HG02571 (cell line): ENCODE results near the gene RHBDF2.

ENCODE experiments used
- ATAC-seq: cut with Tn5 transposase; IDR thresholded peaks from one replicate; pipeline ENCODE4 v1.9.1; 2021; ENCODE audit warnings: mild to moderate bottlenecking, moderate library complexity; ENCODE audit not compliant: unreplicated experiment

The RHBDF2 gene

DNA sequence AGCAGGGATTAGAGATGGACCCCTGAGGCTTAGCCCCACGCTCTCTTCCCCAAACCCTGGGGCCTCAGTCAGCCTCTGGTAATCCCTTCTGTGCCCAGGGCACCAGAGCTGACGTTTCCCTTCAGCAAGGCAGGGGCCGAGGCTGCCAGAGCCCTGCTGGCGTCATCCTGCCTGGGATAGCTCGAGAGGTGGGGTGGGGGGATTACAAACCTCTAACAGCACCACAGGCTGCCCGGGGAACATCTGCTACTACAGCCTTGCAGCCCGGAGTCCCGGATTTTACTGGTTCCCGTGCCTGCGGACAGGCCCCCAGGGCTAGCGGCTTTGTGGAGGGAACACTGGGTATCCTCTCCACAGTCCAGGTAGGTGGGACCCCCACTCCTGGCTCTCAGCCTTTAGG, 33.9 kb downstream of the RHBDF2 start, which contains the start of gene AANAT:
TSS of gene AANAT (plus strand) at position 238 of the 400 bp plus-strand sequence. CDS start 1,144 bp downstream, outside the sequence.
- no peak for ATAC-seq

DNA sequence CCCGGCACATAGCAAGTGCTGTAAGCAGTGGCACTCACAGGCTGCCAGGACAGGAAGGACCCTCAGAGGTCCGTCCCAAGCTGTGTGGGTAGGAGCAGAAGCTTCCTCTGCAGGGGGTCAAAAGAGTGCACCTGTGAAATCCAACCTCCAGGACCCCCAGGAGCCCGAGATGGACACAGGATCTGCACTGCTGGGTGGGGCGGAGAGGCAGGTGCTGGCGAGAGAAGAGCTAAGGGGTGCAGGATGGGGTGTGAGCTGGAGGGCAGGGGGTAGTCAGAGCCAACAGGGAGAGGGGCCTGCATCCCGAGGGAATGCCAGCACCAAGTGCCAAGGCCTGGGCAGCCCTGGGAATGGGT, 34.5 kb downstream of the RHBDF2 start:
- ATAC-seq: no peak

DNA sequence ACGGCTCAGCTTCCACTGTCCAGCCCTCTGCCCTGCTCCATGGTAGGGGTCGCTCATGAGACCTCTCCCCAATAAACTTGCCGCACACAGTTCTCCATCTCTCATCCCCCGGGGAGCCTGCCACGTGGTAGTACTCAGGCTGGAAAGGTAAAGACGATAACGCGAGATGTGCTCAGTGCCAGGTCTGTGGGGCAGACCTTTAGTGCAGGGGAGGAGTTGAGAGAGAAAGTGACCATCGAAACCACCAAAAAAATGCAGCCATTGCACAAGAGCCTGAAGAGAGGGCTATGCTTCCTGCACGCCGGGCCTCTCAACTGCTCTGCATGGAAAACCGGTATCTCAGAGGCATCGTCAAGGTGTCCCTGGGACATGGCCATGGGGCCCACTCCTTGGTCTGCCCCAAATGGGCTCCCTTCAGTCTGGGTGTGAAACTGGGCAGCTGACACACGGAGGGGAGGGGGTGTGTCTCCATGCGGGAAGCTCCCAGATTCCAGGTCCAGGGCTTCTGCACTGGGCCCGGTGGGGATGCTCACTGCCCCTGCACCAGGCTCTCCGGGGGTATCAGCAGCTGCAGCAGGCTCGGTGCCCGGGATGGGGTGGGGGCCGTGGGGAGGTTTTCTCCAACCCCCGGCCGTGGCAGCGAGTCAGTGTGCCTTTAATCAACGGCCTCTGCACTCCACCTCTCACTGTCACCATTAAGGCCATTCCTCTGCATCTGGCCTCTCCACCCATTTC, 38.5 kb downstream of the RHBDF2 start:
- ATAC-seq: no peak

DNA sequence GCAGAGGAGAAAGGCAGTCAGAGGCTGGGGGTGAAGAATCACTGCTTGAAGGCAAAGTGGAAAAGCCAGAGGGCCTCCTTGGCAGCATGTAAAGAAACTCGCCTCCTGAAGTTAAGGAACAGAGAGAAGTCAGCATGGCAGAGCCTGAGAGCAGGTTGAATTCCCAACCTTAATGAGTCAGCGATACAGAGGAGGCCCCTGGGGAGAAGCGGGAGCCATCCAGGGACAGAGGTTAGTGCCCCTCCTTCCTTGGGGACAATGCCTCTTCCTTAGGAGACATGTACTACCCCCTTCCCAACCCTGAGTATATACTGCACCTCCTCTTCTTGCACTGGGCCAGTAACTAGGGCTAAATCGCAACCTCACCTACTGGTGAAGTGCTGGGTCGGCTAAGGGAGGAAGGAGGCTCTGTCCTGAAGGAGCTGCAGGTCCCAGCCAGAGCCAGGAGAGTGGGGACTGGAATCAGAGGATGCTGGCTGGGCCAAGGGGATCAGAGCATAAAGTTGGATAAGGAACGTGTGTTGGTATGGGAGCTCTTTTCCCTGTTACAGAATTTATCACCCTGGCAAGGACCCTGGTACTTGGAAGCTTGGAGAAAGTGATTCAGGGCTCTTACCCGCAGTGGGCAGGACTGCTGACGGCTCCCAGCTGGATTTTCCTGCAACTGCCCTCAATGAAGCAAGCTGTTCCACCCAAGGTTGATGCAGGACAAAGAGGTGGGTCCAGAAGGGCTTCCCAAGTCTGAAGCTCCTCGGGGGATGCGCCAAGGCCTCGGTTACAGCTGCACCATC, 39.3 kb downstream of the RHBDF2 start:
- no peak for ATAC-seq

DNA sequence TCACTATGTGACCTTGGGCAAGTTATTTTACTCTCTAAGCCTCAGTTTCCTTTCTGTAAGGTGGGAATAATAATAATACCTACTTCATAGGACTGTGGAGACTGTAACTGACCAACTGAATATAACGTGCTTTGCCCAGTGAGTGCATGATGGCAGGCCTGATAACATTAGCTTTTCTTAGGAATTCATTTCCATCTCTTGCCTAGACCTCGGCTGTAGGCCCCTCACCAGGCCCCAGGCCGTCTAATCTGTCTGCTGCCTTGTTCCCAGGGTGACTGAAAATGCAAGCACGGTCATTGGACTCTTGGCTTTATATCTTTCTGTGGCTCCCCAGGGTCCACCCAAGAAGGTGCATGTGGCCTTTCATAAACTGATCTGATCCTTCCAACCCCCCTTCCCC, 41.5 kb downstream of the RHBDF2 start:
- ATAC-seq: no peak

DNA sequence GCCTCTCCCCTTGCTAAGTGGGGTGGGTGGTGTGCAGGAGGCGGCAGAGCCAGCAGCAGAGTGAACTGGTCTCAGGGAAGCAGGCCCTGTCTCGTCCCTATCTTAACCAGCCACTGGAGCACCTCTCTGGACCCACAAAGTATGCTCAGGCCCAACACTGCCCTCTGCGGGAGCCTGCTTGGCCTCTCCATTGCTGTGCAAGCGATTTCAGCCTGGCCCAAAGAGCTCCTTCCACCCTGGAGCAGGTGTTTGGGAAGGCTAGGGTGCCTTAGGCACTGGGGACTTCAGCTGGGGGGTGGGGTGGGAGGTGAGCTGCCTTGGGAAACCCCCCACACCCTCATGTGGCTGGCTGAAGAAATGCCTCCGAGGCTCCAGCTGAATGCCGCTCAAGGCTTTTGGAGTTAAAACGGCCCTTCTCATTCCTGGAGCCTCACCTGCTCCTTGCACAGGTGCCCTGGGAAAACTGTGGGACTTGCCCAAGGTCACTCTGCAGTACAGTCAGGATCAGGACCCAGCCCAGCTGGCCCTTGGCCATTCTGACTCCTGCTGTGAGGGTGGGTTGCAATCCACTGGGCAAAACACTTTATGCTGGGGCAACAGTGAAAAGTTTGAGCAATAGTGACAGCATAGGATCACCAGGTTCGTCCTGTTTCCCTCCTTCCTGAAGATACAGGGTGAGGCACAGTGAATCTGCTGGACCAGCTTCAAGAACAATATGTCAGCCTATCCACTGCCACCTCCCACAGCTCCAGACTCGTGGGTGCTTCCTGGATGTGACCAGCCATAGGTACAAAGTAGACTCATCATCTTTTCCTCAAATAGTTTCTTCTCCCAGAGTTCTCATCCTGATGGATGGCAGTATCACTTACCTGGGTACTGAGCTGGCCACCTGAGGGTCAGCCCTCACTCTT, 42.4 kb downstream of the RHBDF2 start:
- ATAC-seq: no peak

DNA sequence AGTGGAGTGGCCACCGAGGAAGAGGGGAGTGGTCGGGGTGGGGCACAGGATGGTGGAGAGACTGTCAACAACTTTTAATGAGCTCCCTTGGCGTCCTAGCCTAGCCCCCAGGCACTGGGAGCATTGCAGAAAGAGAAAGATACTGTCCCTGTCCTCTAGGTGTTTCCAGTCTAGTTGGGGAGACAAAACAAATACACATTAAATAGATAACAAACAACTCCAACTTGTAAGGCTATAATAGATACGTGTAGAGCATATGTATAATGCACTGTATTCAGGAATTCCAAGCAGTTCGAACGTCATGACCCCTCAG, 47.8 kb downstream of the RHBDF2 start:
- no peak for ATAC-seq

DNA sequence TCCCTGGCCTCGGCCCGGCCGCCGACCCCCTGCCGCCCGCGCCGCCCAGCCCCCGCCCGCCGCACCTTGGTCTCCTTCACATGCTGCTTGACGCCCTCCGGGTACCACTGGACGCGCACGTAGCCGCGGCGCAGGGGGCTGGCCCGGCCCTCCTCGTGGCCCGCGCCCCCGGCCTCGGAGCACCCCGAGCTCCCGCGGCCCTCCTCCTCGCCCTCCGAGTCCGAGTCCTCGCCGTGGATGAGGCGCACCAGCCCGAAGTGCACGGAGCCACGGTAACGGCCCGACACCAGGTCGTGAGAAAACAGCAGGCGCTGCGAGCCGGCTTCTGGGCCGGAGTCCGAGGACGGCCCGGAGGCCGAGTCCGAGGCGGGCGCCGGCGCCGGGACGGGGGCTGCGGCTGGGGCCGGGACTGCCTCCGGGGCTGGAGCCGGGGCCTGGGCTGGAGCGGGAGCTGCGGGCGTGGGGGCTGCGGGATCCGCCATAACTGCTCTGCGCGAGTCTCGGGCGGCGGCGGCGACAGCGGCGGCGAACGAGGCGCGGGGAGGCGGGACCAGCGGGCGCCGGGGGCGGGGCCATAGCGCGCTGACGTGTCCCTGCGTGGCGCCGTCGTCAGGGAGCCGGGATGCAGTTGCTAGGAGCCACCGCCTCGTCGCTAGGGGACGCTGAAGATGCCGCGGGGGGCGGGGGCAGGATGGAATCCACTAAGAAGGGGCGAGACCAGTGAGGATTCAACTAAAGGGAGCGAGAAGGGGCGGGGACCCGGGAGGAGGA, 48.4 kb downstream of the RHBDF2 start, which contains the start of gene UBE2O:
TSS of gene UBE2O (minus strand) at position 493 of the 771 bp plus-strand sequence. CDS start at position 482, 11 bp downstream.
- ATAC-seq: peak; percentile 90

DNA sequence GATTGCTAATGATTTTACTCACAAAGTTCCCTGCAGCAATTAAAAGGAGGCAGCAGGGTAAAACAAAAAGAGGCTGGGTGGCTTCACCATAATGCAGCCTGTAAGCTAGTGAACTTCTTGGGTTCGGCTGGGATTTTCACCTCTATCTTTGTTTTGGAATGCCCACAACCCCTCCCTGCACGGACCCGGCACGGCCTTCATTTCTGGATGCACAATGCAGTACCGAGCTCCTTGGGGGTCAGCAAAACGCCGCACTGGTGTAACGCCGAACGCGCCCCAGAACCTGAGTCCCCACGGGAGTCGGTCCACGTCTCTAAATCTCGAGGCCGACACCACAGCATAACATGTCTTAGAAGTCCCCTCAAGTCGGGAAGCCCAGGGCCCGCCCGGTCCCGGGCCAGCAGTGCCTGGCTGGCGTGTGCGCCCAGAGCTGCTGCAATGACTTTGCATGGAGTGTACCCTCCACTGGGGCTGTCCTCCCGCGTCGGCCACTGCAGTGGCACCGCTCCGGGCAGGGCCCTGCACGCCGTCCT, 49.0 kb downstream of the RHBDF2 start:
- no peak for ATAC-seq

DNA sequence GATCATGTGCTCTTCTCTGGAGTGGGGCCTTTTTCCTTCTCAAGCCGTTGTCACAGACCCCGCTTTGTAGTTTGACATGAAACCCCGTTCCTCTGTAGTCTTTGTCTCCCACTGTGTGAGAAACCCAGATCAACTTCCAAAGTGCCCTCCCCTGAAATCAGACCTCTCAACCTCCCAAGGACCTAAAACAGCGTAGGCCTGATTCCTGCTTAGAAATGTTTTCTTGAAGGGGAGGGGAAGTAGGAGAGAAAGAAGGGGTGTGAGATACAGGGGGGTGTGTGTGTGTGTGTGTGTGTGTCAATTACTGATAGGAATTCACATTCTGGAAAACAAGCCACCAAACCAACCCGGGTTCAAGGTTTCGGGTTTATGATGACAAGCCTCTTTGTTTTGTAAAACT, 49.7 kb downstream of the RHBDF2 start:
- ATAC-seq: no peak

DNA sequence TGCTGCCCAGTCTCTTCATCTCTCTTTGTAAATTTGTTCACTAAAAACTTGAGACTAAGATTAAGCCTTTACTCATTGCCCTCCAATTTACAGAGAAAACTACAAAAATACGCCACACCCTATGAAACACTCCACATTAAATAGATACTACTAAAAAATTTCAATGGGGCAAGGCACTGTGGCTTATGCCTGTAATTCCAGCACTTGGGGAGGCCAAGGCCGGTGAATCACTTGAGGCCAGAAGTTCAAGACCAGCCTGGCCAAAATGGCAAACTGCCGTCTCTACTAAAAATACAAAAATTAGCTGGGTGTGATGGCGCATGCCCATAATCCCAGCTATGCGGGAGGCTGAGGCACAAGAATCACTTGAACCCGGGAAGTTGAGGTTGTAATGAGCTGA, 52.1 kb downstream of the RHBDF2 start:
- ATAC-seq: no peak

DNA sequence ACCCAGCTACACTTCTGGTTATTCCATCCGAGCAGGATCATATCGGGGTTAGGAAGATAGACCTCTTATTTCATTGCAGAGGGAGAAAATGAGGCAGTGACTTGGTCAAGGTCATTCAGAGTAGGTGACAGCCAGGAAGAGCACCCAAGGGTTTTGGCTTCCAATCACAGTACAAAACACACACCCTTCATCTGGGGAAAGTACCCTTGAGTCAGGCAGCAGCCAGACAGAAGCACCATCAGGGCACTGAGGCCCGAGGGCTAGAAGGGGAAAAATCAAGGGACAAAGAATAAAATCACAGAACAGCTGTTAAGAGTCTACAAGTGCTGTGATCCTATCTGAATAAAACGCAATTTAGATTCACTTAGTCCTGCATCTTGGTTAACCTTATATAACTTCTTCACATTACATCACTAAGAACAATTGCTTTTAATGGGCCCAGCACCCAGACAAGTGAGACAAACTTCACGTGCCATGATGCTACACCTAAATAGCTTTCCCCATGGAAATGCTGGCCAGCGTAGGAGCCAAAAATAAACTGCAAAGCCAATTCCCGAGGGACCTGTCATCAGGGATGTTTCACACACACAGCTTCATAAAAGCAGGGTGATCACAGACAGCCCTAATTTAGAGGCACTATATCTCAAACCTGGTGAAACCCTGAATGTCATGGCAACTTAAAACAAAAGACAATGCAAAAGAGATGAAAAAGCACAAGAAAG, 53.1 kb downstream of the RHBDF2 start:
- ATAC-seq: no peak

DNA sequence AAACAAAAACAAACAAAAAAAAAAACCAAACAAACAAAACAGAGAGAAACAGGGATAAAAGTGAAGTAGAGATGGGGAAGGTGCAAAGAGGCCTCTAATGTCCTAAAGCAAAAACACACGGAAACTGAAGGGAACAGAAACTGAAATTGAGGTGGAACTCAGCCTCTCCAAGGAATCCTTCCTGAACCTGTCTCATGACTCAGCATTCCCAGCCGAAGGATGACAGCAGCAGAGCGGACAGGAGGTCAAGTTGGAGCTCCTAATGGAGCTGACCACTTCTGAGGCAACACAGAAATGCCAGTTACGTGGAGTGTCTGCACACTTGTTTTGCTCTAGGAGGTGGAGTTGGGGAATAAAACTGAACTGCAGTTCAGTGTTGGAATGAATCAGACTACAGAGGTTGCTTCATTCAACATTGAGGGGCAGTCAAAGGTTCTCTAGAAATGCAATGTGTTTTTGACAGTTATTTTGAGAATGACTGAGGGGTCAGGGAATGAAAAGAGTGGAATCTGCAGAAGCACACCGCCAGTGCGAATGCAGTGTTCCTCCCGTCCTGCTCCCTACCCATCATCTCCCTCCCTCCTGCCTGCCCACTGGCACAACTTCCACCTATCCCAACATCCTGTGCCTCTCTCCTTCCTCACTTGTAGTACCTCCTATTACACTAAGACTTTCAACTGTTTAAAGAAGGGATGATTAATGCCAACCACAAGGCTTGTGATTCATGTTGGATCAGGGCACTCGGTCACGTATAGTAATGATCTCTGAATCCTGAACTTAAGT, 54.6 kb downstream of the RHBDF2 start:
- no peak for ATAC-seq

DNA sequence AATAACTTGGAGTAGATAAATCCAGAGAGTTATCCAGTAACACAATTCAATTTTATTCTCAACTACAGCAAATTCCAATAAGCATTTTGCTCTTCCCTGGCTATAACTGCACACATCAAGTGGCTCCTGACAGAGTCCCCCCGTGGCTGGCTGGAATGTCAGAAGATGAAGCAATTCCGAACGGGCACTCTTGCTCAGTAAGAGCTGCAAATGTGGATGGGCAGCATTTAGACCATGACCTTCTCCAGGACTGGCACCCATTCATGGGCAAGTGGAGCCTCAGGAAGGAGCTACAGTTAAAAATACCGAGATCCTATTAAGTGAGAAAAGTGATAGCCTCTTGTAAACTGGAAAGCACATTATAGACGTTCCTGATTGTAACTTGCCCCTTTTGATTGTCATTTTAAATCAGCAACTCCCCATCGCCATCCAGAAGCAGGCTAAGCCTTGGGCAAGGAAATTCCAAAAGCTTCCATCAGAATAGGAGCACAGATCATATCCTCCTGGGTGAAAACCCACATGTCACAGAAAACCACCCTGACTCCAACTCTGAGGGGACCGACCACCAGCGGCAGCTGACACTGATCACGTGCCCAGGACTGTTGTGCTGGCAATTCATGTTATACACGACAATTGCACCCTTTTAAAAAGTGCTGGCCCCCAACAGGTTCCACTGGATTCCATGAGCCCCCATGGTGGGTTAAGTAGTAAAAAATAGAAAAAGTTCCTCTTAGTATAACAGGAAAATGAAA, 55.4 kb downstream of the RHBDF2 start:
- no peak for ATAC-seq

DNA sequence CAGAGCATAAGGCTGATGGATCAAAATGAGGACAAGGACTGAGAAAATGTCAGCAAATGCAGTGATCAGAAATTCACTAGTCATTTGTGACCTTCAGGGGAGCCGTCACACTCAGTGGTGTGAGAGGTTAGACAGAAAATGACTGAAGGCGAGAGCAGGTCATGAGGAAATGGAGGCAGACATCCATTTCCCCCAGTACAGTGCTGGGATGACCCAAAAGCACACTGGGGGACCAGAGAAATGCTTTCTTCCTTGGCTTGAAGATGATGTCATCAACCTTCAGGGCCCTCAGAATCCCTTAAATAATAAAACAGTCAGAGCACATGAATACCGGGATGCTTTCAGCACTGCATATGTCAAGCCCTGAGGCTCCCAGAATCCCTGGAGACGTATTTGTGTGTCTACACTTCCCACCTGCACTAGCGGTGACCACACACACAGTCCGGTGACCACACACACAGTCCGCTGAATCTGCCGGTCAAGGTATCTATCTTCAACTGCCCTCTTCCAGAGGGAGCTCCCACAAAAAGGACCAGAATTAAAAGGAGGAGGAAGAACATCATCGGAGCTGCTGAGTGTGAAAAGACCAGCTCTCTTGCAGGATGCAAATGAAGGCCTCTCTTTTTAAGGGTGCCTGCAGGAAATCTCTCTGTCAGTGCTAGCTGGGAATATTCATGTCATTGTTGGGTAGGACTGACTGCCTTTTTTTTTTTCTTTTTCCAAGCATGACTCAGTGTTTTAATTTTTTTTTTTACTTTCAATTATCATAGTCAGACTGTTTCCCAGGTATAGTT, 56.5 kb downstream of the RHBDF2 start:
- no peak for ATAC-seq

DNA sequence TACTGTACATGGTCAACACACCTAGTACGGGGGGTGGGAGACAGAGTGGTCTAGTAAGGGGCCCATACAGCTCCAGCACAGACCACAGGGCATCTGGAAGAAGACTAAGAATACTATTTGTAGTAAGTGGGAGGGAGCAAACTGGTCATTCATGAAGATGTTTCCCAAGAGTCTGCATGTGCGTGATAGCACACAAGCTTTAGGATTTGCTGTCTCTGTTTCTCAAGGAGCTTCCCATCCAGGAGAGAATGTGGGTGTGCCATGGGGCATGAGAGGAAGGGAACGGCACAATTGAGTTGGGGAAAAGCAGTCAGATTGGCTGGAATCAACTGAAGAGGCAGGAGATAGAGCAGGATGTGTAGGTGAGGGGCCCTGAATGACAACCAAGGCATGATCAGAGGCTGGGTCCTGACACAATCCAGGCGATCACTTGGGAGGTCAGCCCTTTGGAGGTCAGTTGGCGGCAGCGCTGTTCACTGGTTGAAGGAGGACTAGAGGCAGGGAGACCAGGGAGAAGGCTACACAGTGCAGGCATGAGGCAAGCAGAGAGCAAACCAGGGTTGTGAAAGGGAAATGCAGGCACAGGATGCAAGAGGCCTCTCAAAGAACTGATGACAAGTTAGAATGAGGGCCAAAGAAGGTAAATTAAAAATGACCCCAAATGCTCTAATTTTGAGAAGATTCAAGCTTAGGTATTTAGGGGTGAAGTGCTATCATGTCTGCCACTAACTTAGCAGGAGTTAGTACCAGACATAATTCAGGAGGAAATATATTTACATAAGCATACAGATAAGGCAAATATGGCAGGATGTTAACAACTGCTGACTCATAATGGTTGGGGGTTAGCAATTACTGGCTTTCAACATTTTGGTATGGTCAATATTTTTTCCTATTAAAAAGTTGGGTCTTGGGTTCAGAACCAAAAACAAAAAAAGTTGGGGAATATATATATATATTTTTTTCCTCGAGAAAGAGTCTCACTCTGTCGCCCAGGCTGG, 58.6 kb downstream of the RHBDF2 start:
- ATAC-seq: no peak
